NCI-H774 (cell line): ENCODE measurements around the gene AFF3.

Experiments
- DNase-seq: peaks from one replicate; lab custom pipeline; 2025; lab: John Stamatoyannopoulos, UW

Gene AFF3

DNA sequence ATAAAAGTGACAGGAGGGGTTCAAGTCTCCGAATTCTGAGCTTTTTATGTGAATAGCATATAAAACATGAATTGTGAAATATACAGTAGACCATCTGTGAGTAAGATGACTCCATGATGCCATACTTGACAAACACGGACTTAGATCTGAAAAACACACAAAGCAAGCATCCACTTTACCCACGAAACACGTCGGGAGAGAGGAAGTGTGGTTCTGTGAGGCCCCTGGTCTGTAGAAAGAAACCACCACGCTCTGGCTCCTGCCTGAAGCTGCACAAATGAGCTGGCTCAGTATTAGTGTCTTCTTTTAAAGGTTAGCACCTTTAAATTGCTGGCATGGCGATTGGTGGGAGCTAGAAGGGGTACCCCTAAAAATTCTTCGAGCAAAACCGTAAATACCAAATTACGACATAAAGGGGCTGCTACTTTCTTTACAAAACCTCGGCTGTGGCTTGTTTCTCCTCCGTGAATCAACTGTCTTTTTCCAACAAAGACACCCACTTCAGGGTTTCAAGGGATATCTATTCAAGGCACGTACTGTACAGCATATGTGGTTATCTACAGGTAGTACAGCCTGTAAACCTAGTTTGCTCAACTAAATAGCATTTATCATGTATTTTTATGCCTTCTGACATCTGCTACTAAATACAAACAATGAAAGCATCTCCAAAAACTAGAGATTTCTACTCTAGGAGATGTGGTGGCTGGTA lies 70.9 kb downstream of the AFF3 start:
- no peak for DNase-seq

DNA sequence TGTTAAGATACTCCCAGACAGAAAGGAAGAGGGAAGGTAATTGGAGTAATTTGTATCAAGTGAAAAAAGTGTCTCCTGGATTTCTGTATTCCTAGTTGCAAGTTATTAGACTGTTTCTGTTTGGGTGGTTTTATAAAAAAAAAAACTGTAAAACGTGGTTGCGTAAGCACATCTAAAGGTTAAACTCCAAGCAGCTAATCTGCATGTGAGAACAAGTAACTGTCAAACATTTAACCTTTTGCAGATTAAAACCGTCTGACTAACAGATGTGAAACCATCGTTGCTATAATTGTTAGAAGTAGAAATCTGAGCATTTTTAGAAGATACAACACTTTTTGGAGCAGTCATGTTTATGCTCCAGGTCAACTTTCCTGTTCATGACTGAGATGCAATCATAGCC lies 72.3 kb downstream of the AFF3 start:
- DNase-seq: no peak

DNA sequence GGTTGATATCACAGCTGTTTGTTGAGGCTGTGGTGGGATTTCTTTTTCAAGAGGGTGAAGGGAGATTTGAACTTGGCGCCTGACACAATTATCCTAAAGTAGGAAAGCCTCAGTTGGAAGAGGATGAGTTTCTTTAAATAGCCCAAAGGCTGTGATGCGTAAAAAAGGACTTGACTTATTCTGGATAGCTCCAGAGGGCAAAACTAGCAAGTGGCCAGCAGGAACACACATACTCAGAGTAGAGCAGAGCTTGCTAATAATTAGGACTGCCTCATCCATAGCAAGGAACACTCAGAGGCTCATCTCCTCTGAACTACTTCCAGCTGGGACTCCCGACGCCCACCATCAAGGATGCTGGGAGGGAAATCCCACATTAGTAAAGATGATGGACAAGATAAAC lies 74.0 kb downstream of the AFF3 start:
- DNase-seq: no peak

DNA sequence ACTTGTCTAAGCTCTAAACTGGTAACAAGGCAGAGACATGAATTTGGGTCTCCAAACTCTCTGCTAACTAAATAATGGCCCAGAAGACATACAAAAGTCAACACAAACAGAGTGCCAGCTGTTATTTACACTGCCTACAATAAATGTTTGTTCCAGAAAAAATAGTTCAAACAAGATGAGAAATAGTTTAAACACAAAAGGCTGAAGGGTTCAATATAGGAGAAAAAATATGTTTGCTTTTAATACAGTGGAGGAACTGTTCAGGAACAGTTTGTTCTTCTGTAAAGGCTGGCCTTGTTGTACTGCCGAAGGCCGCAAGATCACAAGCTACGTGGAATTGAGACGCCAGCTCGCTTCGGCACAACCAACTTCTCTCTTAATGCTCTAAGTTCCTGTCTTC lies 74.6 kb downstream of the AFF3 start:
- DNase-seq: no peak

DNA sequence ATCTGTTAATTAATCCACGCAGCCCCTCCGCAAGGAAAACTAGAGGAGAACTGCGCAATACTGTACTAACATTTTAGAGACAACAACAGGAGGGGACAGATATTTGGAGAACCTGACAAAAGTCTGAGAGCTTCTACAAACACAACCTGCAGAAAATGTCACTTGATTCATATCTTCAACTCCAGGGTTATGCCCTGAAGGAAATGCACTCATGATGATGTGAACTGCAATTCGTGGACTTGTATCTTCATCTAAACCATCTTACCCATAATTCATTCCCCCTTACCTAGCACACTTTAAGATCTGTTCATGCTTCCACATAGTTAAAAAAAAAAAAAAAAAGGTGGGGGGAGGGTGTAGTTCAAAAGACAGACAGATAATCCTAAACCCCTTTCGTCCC lies 75.5 kb downstream of the AFF3 start:
- no peak for DNase-seq

DNA sequence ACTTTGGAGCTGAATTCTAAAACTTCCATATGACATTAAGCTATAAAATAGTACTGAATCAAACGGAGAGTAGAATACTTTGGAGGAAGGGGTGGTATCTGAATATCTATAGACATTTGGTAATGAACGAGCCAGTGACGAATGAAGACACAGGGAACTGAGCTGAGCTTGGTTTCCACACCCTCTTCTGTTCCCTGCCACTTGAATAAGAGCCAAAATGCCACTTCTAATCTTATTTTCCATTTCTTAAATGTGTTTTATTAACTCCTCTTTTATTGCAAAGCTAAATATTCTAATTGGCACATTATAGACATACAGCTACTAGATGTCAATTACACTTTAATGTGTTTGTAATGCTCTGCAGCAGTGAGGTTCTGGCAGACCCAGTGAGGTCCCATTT lies 76.1 kb downstream of the AFF3 start:
- no peak for DNase-seq

DNA sequence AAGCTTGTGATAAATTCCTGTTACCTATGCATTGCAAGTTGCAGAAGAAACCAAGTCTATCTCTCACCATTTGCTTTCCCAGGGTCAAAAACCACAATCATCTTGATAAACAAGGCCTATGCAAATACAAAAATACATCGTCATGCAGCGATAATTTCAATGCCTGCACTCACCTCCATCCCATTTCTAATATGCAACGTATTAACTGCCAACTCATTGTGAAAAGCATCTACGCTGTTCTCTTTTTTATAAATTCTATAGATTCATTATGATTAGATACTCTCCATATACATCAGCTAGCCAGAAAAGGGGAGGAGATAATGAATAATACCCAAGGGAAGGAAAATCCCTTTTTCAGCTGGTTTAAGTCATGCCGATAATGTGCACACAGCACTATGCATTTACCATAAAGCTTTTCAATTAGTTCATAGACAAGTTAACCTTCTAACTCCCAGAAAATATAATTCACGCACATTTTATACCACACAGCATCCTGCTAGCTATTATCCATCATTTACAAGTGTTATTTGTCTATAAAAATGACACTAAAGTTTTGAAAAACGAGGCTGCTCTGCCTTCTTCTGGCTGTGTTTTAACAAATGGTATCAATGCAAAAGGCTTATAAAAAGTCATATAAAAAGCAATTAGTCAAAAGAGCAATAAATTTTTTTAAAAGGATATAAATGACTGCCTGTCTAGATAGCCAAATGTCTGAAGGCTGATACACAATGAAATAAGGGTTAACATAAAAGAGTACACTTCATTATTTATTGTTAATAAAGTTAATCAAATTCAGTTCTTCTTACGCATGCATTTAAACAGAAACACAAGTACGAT lies 77.6 kb downstream of the AFF3 start:
- DNase-seq: no peak

DNA sequence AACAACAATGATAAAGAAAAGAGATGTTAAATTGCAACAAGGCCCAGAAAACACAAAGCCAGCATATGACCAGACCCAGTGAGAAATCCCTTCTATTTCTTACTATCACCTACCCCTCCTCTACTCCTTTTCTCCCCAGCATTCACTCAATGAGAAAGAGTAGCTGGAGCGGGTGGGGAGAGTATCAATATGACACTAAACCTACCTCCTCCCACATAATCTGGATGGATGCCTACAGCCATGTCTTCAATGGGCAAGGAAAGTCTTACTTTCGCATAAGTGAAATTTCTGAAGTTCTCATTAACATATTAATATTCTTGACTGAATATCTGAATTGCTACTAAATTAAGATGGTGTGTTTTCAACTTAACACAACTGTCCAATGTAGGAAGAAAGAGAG lies 78.2 kb downstream of the AFF3 start:
- DNase-seq: no peak

DNA sequence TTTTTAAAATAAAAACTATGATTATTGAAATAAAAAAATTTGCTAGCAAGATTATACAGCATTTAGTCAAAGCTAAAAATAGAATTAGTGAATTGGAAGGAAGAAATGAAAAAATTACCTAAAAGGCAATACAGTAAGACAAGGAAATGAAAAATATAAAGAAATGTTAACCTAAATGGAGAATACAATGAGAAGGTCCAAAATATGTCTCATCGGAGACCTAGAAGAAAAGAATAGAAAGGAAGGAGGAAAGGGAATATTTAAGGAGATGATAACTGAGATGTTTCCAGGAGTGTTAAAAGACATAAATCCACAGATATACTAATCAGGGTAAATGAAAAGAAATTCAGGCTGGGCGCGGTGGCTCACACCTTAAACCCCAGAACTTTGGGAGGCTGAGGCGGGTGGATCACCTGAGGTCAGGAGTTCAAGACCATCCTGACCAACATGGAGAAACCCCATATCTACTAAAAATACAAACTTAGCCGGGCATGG lies 78.9 kb downstream of the AFF3 start:
- no peak for DNase-seq

DNA sequence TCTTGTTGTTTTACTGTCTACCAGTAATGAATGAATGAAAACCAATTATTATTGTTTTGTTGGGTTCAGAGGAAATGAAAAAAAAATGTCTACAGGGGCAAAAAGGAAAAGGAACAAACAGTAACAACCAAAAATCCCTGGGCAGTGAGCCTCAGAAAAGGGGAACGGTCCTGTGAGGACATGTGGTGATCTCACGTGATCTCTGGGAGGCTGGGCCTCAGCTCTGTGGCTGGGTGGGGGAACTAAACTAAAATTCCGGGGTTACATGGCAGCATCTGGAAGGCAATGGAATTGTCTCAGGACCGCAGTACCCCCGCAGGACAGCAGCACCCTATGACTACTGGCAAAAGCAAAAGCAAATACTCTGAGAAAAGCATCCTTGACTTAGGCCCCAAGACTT lies 80.1 kb downstream of the AFF3 start:
- DNase-seq: no peak

DNA sequence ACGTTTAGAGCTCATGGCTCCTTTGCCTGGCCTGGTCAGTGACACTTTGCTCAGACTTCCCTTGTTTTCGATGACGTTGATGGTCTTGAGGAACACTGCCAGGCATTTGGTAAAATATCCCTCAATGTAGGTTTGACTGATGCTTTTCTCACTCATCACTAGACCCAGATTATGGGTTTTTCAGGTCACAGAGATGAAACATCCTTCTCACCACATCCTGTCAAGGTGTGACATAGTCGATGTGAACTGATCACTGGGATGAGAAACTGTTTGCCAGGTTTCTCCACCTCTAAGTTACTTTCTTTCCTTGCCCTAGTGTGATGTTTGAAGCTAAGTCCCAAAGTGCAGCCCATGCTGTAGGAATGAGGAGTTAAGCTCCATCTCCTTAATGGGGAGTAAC lies 81.5 kb downstream of the AFF3 start:
- DNase-seq: no peak

DNA sequence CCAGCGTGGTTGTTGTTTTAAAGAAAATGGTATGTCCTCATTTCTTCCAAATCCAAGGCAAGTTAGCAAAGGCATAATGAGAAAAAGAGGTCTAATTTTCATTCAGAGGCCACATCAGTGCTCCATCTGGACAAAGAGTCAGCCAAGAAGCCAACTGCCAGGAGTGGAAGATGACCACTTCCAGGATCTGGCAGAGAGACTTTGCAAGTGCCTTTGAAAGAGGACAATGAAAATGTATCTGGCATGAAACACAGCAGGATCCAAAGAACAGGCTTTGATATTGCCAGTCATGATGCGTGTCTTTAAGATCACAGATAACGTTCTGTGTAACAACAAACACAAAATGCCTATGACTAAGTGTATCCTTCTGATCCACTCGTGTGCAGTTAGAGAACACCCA lies 82.8 kb downstream of the AFF3 start:
- DNase-seq: no peak

DNA sequence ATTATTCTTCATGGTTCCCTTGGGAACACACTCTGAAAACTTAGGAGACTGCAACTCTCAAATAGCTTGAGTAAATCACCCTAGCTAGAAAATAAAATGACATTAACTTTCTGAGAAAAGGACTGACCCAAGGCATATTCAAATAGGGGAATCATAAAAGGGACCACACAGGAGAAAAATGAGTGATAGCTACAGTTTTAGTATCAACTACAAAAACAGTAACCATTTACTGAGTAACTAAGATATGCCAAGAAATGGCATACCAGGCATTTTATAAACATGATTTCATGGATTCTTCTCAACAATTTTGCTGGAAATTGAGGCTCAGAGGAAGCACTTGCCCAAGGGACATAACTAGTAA lies 84.5 kb downstream of the AFF3 start:
- no peak for DNase-seq

DNA sequence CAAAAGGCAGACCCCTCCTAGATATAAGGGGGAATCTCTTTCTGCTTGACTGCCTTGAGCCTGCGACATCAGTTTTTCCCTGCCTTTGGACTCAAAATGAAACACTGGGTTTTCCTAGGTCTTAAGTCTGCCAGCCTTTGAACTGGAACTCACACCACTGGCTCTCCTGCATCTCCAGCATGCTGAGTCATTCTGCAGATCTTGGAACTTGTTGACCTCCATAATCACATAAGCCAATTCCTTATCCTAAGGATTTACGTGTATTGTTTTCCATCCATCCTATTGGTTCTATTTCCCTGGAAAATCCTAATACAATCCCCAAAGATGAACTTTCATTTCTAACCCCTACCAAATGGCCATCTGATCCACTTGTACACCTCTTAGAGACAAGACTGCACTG lies 88.0 kb downstream of the AFF3 start:
- no peak for DNase-seq

DNA sequence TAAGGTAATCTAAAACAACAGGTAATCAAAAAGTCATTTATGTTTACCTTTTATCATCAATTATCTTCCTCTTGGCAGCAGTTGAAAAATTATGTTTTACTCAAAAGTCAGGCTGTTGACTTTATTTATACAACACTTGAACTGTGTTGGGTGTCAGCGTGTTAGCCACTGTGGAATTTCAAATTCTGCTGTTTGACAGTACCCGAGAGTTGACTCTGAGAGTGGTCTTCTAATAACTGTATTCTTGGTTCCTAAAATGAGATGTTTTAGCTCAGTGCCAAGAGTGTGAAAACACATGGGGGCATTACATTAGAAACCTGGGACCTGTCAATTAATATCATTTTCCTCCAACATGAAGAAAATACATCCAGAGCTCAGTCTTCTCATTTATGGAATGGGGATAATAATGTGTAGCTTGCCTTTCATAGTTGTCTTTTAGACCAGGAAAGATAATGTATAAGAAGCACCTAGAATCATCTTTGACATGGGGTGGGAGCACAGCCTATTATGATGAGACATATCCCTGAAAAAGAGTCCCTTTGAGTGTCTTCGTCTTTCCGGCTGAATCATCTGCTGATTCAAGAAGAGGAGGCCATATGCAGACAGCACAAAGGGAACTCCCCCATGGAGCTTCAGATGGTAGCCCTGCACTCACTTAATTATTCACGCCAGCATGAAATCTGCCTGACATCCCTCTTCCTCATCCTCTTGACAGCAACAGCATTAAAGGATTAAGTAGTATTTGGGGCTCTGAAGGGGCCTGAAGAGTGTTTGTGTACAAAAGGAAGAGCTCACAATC lies 89.1 kb downstream of the AFF3 start:
- DNase-seq: no peak

DNA sequence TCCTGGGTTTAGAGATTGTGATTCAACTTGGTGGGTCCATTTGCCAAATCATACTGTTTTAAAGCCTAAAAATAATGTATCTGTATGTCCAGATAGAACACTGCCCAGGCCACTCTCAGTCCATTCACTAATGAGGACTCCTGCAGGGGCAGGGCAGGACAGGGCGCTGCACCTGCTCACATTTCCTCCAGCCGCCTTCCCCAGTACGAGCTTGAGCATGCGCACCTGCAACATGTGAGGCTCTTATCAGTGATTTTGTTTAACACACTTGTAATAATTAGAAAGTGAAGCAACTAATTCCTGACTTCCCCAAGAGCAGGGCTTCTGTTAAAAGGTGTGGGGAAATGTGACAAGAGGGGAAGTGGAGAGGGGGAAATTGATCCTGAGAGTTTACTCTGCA lies 89.7 kb downstream of the AFF3 start:
- DNase-seq: no peak

DNA sequence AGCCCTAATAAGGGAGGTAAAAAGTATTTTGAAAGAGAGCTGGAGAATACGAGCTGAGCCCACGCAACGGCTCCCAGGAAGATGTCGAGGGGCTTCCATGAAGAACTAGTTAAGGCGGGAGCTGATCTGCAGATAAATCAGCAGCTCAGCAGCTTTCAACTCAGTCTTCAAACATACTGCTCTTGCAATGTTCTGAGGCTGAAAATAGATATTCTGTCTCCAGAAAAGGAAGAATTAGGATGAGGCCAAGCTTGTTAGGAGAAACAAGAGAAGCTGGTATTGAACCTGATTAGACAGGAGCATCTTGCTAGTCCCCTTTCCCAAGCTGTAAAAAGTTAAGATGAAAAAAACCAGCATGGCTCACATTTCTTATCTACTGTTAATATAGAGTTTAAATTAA lies 91.1 kb downstream of the AFF3 start:
- no peak for DNase-seq

DNA sequence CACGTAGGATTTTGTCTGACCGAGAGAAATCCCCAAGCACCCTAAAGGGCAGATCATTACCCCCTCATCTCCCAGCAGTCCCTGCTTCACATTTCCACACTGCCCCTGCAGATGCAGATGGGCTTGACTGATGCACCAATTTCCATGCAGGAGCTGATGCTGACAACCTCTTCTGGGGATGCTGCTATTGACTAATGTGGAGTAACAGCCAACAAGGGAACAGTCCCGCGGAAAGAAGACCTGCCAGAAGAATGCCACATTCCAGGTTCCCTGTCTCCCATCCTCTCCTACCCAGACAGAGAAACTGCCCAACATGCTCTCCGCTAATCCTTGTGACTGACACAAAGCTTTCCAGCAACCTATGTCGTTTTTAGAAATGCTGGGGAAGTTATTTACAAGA lies 91.7 kb downstream of the AFF3 start:
- no peak for DNase-seq

DNA sequence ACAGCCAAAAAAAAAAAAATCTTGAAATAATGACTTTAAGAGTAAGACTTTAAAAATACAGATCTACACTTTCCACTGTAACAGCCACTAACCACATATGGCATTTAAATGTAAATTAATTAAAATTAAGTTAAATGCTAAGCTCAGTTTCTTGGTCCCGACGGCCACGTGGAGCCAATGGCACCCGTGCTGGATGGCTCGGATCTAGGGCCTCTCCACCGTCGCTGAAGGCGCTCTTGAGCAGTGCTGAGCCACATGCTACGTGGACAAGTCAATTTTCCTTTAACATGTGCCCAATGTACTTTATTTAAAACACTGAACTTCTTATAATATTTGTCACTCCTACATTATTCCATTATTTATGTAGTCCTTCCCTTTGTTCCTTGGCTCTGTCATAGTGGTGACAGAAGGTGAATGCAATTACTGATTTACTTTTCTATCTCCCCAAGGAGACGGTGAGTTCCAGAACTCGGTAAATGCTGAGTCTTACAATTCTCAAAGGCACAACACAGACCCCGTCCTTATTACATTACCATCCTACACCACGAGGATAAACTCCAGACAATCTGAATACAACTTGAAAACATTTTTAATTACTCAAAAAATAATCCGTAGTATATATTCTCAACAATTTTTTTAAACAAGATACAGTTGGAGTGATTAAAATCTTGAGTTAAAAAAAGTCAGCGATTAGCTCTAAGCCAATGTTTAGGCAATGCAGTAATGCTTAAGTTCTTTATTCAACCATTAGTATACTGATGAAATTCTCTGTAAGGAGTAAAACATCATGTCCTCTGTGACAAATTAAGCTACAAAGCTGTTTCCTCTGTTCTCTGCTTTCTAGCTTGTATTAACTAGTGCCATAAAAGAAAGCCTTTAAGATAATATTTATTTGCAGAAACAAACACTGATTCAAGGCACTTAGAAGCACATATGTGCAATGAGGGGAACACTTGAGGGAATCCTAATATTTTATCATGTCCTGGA lies 95.1 kb downstream of the AFF3 start:
- DNase-seq: no peak

DNA sequence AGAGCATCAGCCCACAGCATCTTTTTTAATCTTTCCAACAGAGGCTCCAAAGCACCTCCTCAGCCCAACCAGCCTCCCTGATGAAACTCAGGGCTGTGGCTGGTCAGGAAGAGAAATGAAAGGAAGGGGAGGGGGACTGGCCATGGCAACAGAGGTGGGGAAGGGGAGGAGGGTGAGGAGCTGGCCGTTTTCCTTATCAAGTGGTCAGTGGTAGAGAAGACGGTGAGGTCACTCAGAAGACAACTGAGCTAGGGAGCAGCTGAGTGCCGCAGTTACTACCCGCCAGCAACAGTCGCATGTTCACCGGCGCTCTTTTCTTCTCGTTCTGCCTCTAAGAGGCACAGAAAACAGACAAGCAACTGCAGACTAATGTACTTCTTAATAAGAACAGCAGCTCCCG lies 97.4 kb downstream of the AFF3 start:
- DNase-seq: no peak

DNA sequence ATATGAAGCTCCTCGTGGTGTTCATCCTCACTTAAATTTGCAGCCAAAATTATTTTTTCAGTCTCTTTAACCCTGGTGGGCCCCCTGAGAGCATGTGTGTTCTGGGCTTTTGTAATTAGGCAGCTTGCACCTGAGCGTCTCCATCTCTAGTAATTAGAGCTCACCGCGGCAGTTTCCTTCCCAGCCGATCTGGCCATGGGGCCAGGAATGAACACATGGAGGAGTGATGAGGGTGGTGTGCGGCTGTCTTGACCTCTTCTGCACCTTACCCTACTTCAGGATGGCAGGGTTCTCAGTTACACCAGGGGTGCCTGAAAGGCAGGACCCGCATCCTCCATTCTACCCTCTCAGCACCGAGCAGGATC lies 98.5 kb downstream of the AFF3 start:
- no peak for DNase-seq
